PFSK-1 (cell line): ENCODE results near the gene PGP.

Source experiments
- FOXP2 ChIP-seq: optimal IDR thresholded peaks from 2 replicates; pipeline ENCODE3; 2011; ENCODE audit warnings: borderline replicate concordance, control low read depth, inconsistent platforms; ENCODE audit not compliant: insufficient read depth; ENCODE audit errors: extremely low read length, extremely low read depth
- POLR2AphosphoS5 ChIP-seq: IDR thresholded peaks from 2 replicates; pipeline ENCODE4 v1.6.1; 2012; ENCODE audit warnings: low read depth, mild to moderate bottlenecking, control low read depth, low read length, moderate library complexity
- REST ChIP-seq, 2 experiments: IDR thresholded peaks; 2 replicates each; pipeline versions ENCODE4 v1.6.1 to v1.8.0; 2011 to 2012; ENCODE audit warnings: low read depth in 2 of 2, low read length in 2 of 2, control low read depth in 1 of 2, inconsistent platforms in 1 of 2, mild to moderate bottlenecking in 1 of 2, moderate library complexity in 1 of 2; ENCODE audit not compliant: insufficient read depth in 1 of 2
- SIN3A ChIP-seq: IDR thresholded peaks from 2 replicates; pipeline ENCODE4 v1.6.1; 2012; ENCODE audit warnings: mild to moderate bottlenecking, low read length, moderate library complexity, borderline replicate concordance; ENCODE audit not compliant: insufficient read depth
- TAF1 ChIP-seq: IDR thresholded peaks from 2 replicates; pipeline ENCODE4 v1.6.1; 2012; ENCODE audit warnings: low read length, control low read depth, borderline replicate concordance; ENCODE audit not compliant: insufficient read depth

PGP gene

GRCh38 chr16:2252806-2253148 is 38.1 kb upstream of the PGP start:
- TF ChIP-seq TAF1, result no peak
- no peak for TF ChIP-seq FOXP2
- no peak for TF ChIP-seq SIN3A
- TF ChIP-seq POLR2AphosphoS5, result no peak
- TF ChIP-seq REST (IDR thresholded peaks at IDR 0.05; ENCODE audit: insufficient read depth in 1 of 2, low read depth in 2 of 2, low read length in 2 of 2), result no peak

- peak in 1 of 2 experiments; percentile 12; a peak in 1 of 4 replicates for TF ChIP-seq REST (IDR thresholded peaks at IDR 0.05; ENCODE audit: insufficient read depth in 1 of 2, low read depth in 2 of 2, low read length in 2 of 2)
- TF ChIP-seq SIN3A, result no peak
- TF ChIP-seq TAF1, result peak; percentile 93
- peak; percentile 90 for TF ChIP-seq FOXP2
- TF ChIP-seq POLR2AphosphoS5, result peak; percentile 64
Observed at GRCh38 chr16:2251296-2252111, 36.9 kb upstream of the PGP start, which contains the start of gene ECI1. ECI1 (minus strand) TSS chr16:2251587; CDS start chr16:2251566, 21 bp downstream.

DNA sequence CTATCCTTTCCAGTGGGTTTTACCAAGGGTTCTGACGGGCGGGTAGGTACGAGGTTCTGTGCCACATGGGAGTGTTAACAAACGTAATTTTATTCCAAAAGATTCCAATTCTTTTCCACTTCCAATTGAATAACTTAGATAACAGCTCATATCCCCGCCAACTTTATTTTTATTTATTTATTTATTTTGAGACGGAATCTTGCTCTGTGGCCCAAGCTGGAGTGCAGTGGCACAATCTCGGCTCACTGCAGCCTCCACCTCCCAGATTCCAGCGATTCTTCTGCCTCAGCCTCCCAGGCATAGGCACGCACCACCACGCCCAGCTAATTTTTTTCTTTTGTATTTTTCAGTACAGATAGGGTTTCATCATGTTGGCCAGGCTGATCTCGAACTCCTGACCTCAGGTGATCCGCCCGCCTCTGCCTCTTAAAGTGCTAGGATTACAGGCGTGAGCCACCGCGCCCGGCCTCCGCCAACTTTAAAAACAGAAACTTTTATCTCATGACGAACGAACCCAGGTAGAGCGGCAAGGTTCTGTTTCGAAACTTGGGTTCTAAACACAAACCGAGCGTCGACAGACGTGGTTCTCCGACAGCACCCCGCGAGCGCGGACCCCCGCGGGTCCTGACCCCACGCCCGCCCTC is 36.1 kb upstream of the PGP start:
- no peak for TF ChIP-seq POLR2AphosphoS5
- TF ChIP-seq TAF1, result no peak
- no peak for TF ChIP-seq SIN3A

GRCh38 chr16:2246301-2246885 is 31.8 kb upstream of the PGP start:
- TF ChIP-seq POLR2AphosphoS5 (no peak), REST (IDR thresholded peaks at IDR 0.05; ENCODE audit: insufficient read depth in 1 of 2, low read depth in 2 of 2, low read length in 2 of 2) (no peak), SIN3A (no peak), FOXP2 (no peak)

- TF ChIP-seq FOXP2, result no peak
- no peak for TF ChIP-seq TAF1
- TF ChIP-seq POLR2AphosphoS5, result no peak
- no peak for TF ChIP-seq REST (IDR thresholded peaks at IDR 0.05; ENCODE audit: insufficient read depth in 1 of 2, low read depth in 2 of 2, low read length in 2 of 2)
- TF ChIP-seq SIN3A, result no peak
Observed at GRCh38 chr16:2244926-2245795, 30.5 kb upstream of the PGP start.
